IMR-90 (cell line): ENCODE measurements around the gene MGME1. TPM values are rescaled to one million over a fixed set of nuclear protein-coding genes. Genes with fewer than 3 reads are reported as not detected.

ENCODE experiments used
- ATAC-seq: fragments of 200-7000 bp; cut with Tn5 transposase; 2 replicates; pipeline ENCODE4 v1.9.1; 2020; ENCODE audit warnings: low read depth, mild to moderate bottlenecking, moderate library complexity
- BruUV-seq: library from RNA; stranded (reverse); fragments of 400-500 nt; replicated peaks from 2 replicates; lab custom pipeline; 2021; lab: Mats Ljungman, UMichigan
- CTCF ChIA-PET: fragments of 300-600 bp; formaldehyde crosslinking; extraction: SDS; loops from one replicate; lab custom pipeline; 2021; ENCODE audit warnings: antibody characterized with exemption; lab: Yijun Ruan, JAX
- POLR2A ChIA-PET: fragments of 300-600 bp; sonication (Branson Sonifier 250); formaldehyde crosslinking; loops from one replicate; lab custom pipeline; 2022; ENCODE audit warnings: antibody characterized with exemption; ENCODE audit not compliant: unreplicated experiment; lab: Charles Lee
- DNase-seq: peaks from one replicate; pipeline ENCODE4 v3.0.0; 2013
- H2AFZ ChIP-seq: replicated peaks from 2 replicates; pipeline ENCODE3; 2013; ENCODE audit warnings: low read length, mild to moderate bottlenecking; ENCODE audit not compliant: poor library complexity
- H2AK5ac ChIP-seq: 2 replicates; pipeline ENCODE4 v1.6.1; 2013; ENCODE audit warnings: low read depth, low read length, inconsistent platforms
- H2AK9ac ChIP-seq: replicated peaks from 2 replicates; pipeline ENCODE3; 2013; ENCODE audit warnings: mild to moderate bottlenecking, low read depth, low read length, moderate library complexity; ENCODE audit not compliant: poor library complexity
- H2BK120ac ChIP-seq: 2 replicates; pipeline ENCODE4 v1.6.1; 2013; ENCODE audit warnings: low read depth, low read length, inconsistent platforms
- H2BK15ac ChIP-seq: 3 replicates; pipeline ENCODE4 v1.6.1; 2013; ENCODE audit warnings: low read depth, low read length, inconsistent platforms
- H2BK20ac ChIP-seq: 2 replicates; pipeline ENCODE4 v1.6.1; 2013; ENCODE audit warnings: low read depth, mild to moderate bottlenecking, inconsistent platforms, low read length, moderate library complexity
- H2BK5ac ChIP-seq: 2 replicates; pipeline ENCODE4 v1.6.1; 2013; ENCODE audit warnings: mild to moderate bottlenecking, low read depth, low read length, inconsistent platforms; ENCODE audit not compliant: poor library complexity, severe bottlenecking
- H3K14ac ChIP-seq: replicated peaks from 2 replicates; pipeline ENCODE4 v1.6.1; 2013; ENCODE audit warnings: low read depth, low read length, inconsistent platforms
- H3K18ac ChIP-seq: 2 replicates; pipeline ENCODE4 v1.6.1; 2013; ENCODE audit warnings: low read depth, low read length, control low read depth
- H3K23ac ChIP-seq: 2 replicates; pipeline ENCODE4 v1.6.1; 2013; ENCODE audit warnings: low read depth, low read length, inconsistent platforms
- H3K27ac ChIP-seq: 2 replicates; pipeline ENCODE4 v1.5.1; 2013; ENCODE audit warnings: mild to moderate bottlenecking, control low read depth, low read length; ENCODE audit not compliant: insufficient read depth
- H3K27me3 ChIP-seq: 2 replicates; pipeline ENCODE4 v1.6.1; 2013; ENCODE audit warnings: low read length; ENCODE audit not compliant: control insufficient read depth, insufficient read depth
- H3K36me3 ChIP-seq: 2 replicates; pipeline ENCODE4 v1.6.1; 2013; ENCODE audit warnings: low read length, mixed read lengths; ENCODE audit not compliant: control insufficient read depth, insufficient read depth
- H3K4ac ChIP-seq: 2 replicates; pipeline ENCODE4 v1.6.1; 2013; ENCODE audit warnings: low read depth, low read length, inconsistent platforms
- H3K4me1 ChIP-seq: 2 replicates; pipeline ENCODE4 v1.6.1; 2013; ENCODE audit warnings: low read length, mixed read lengths; ENCODE audit not compliant: control insufficient read depth, insufficient read depth
- H3K4me2 ChIP-seq: 2 replicates; pipeline ENCODE4 v1.6.1; 2013; ENCODE audit warnings: low read depth, mild to moderate bottlenecking, control low read depth, low read length, moderate library complexity
- H3K4me3 ChIP-seq: 2 replicates; pipeline ENCODE4 v1.5.1; 2013; ENCODE audit warnings: low read depth, mild to moderate bottlenecking, control low read depth, low read length, moderate library complexity; ENCODE audit not compliant: insufficient read depth
- H3K56ac ChIP-seq: 2 replicates; pipeline ENCODE4 v1.6.1; 2013; ENCODE audit warnings: low read length, inconsistent platforms; ENCODE audit not compliant: insufficient read depth; ENCODE audit errors: extremely low read depth
- H3K79me1 ChIP-seq, 2 experiments: 2 replicates each; pipeline ENCODE4 v1.6.1; 2013; ENCODE audit warnings: low read length in 2 of 2, inconsistent platforms in 1 of 2, low read depth in 1 of 2
- H3K9ac ChIP-seq: 2 replicates; pipeline ENCODE4 v1.6.1; 2013; ENCODE audit warnings: low read depth, low read length, control low read depth
- H3K9me1 ChIP-seq: 2 replicates; pipeline ENCODE4 v1.6.1; 2013; ENCODE audit warnings: low read length, inconsistent platforms; ENCODE audit not compliant: insufficient read depth
- H3K9me3 ChIP-seq: 2 replicates; pipeline ENCODE4 v1.6.1; 2013; ENCODE audit warnings: low read length; ENCODE audit not compliant: control insufficient read depth, insufficient read depth
- H4K20me1 ChIP-seq: 2 replicates; pipeline ENCODE4 v1.6.1; 2013; ENCODE audit warnings: low read length, inconsistent platforms; ENCODE audit not compliant: insufficient read depth
- H4K5ac ChIP-seq: 2 replicates; pipeline ENCODE4 v1.6.1; 2013; ENCODE audit warnings: mild to moderate bottlenecking, low read depth, low read length, control low read depth
- H4K8ac ChIP-seq, 2 experiments: 2 replicates each; pipeline ENCODE4 v1.6.1; 2013; ENCODE audit warnings: low read depth in 2 of 2, low read length in 2 of 2, control low read depth in 1 of 2, inconsistent platforms in 1 of 2
- H4K91ac ChIP-seq: 2 replicates; pipeline ENCODE4 v1.6.1; 2013; ENCODE audit warnings: low read depth, low read length, inconsistent platforms; ENCODE audit not compliant: insufficient read depth
- CEBPB ChIP-seq: IDR thresholded peaks from 2 replicates; pipeline ENCODE4 v1.6.1; 2012; ENCODE audit warnings: low read depth, low read length, improper control_type of control experiment
- MXI1 ChIP-seq: IDR thresholded peaks from 2 replicates; pipeline ENCODE4 v1.6.1; 2012; ENCODE audit warnings: low read depth, mild to moderate bottlenecking, low read length, moderate library complexity, borderline replicate concordance
- WGBS, 2 experiments: methylation state at CpG; one replicate each; pipeline versions ENCODE4 v1.1.5 to v1.1.7; 2013; ENCODE audit warnings: missing lambda C conversion rate in 2 of 2; ENCODE audit not compliant: insufficient read length in 1 of 2; ENCODE audit errors: extremely low coverage in 2 of 2; 5-methylcytosine and 5-hydroxymethylcytosine counted together
- dilution Hi-C: fragments of 300-500 bp; cut with HindIII; formaldehyde crosslinking; loops from one replicate; pipeline ENCODE4 v1.14.3; 2018; ENCODE audit warnings: low sequenced_read_pairs; ENCODE audit not compliant: unreplicated experiment
- in situ Hi-C: fragments of 300-500 bp; cut with MboI; formaldehyde crosslinking; loops from 3 replicates; pipeline ENCODE4 v1.14.3; 2019; ENCODE audit warnings: low sequenced_read_pairs, inconsistent platforms, mixed read lengths
- intact Hi-C: fragments of 100-400 bp; cut with micrococcal nuclease; formaldehyde crosslinking; loops from 2 replicates; pipeline ENCODE4 v1.10.0; 2022
- polyA plus RNA-seq, 3 experiments: library from polyadenylated mRNA; depleted of rRNA; stranded (reverse); fragments of >200 nt; gene quantifications; 2 replicates each; pipeline ENCODE4 v1.2.3, GENCODE V29; 2012; ENCODE audit warnings: low replicate concordance in 1 of 3
- total RNA-seq: library from RNA; depleted of rRNA; stranded (reverse); fragments of >200 nt; gene quantifications from 2 replicates; pipeline ENCODE4 v1.2.3, GENCODE V29; 2012
- TF ChIP-seq, protein P1 (sequence below): fragments of 150-350 bp; IDR thresholded peaks from 2 replicates; pipeline ENCODE4 v1.6.1; 2017; ENCODE audit warnings: mild to moderate bottlenecking, antibody characterized with exemption, low read length, low read depth

MGME1 gene
- total and polyA plus RNA-seq, 2 of the 4 experiments (the other 2 are of a cell fraction), result 7.2 to 9.3 TPM

DNA sequence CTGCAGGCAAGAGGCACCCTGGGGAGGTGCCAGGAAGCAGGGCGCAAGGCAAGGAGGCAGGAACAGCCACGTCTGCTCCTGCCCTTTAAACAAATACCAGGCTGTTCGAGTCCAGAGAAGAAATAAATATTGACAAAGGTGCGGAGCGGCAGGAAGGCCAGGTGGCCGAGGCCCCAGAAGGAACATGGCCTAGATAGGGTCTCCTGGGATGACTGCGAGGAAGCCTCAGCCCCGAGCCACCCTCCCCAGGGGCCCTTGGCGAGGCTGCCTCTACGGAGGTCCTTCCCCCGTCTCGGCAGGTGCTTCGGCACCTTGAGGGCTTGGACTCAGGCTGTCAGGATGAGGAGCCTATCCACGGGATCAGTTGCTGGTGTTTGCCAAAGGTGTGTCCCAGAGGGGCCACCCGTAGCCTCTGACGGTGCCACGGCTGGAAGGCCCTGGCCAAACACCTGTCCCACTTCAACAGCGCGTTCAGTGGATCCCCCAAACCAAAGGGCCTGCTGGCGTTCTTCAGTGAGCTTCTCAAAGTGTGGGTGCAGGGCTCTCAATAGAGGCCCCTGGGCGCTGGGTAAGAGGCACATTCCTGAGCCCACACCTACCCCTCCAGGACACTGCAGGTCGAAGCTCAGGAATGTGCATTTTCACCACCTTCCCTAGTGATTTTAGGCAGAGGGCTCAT lies 40.0 kb upstream of the MGME1 start:
- Histone ChIP-seq H3K9me3 (peaks cover 3% of the 10 kb centered on the region; the same call in 1 of the 2 replicates), H2BK20ac (no peak overlapping the region), H3K9ac (no peak overlapping the region), H3K4me2 (no peak overlapping the region), H2AK5ac (no peak overlapping the region), H4K91ac (no peak overlapping the region), H3K36me3 (no peaks in the 10 kb centered on the region), H3K18ac (no peak overlapping the region), H3K23ac (no peak overlapping the region), H3K4me3 (no peak overlapping the region), H2AK9ac (no peak overlapping the region), H4K20me1 (no peaks in the 10 kb centered on the region), H3K4ac (no peak overlapping the region), H3K9me1 (no peaks in the 10 kb centered on the region), H3K14ac (no peak overlapping the region), H2BK15ac (no peak overlapping the region), H2AFZ (no peak overlapping the region), H2BK120ac (no peak overlapping the region), H4K5ac (no peak overlapping the region), H4K8ac (no peak overlapping the region), H2BK5ac (no peak overlapping the region), H3K4me1 (peaks cover 4% of the 10 kb centered on the region; the same call in 1 of the 2 replicates), H3K79me1 (no peaks in the 10 kb centered on the region), H3K27ac (no peak overlapping the region), H3K27me3 (peaks cover 7% of the 10 kb centered on the region; the same call in 1 of the 2 replicates), H3K56ac (no peak overlapping the region)
- ChIA-PET POLR2A (no interaction called here), CTCF (no interaction called here)
- in situ Hi-C loops, result loop anchor here (10.0 kb wide), 1 partner anchor 414 kb away; no protein-coding TSS in a partner anchor
- TF ChIP-seq CEBPB (no peak), MXI1 (no peak)
- TF ChIP-seq, protein P1, sequence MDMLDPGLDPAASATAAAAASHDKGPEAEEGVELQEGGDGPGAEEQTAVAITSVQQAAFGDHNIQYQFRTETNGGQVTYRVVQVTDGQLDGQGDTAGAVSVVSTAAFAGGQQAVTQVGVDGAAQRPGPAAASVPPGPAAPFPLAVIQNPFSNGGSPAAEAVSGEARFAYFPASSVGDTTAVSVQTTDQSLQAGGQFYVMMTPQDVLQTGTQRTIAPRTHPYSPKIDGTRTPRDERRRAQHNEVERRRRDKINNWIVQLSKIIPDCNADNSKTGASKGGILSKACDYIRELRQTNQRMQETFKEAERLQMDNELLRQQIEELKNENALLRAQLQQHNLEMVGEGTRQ, result no peak
- ATAC-seq (no peak), DNase-seq (no peak)
- WGBS, 2 experiments, result 89% methylated on average over 9 of the region's 22 CpGs; no CpG with 5 or more reads in 1 of the 2 experiments
- BruUV-seq, result no TSS peak
- intact Hi-C loops, result no loop called here
- dilution Hi-C loops, result no loop called here
